Measurements from ENCODE around the gene COMMD3. TPM values are rescaled to one million over a fixed set of nuclear protein-coding genes. Genes with fewer than 3 reads are reported as not detected.
A peak's percentile ranks its signal among the peaks of the same experiment; 100 is the strongest.

Gene COMMD3
- total RNA-seq, 4 donors from 2014 or later: 17.5 to 68.6 (median 24.6) TPM

DNA sequence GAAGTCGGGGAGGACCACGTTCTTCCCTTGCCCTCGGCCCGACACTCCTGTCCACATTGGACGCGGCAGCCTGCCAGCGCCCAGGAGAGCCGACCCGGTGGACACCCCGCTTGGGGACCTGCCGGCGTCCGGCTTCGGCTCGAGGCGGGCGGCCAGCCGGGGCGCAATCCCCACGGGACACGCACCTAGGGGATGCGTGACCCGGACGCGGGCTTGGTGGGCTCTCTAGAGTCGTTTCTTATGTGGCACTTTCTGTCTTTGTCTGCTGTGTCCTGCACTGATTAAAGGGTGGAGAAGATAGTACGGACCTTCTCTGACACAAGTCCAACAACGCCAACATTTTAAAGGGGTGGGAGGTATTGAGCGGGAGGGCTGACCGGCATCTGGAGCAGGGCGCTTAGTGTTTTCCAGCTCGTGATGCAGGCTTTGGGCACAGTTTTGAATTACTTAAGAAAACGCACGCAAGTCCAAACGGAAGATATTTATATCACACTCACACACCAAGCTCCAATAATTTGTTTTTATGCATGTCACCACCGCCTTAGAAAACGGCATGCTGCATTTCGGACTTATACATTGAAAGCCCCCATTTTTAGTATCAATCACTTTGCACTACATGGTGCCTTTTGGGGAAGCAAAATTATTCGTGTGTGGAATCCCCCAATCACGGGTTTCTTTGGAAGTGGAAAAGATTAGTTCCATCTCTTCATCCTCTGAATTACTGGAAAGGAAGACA lies 25.2 kb downstream of the COMMD3 start:
- Histone ChIP-seq H3K36me3 (no peaks in the 10 kb centered on the region), H3K27me3 (peaks cover 87% of the 10 kb centered on the region), H3K27ac (peak overlapping the region; percentile 71 to 96 (median 94)), H3K9me3 (peaks cover 0 to 11% (median 0%) of the 10 kb centered on the region in 3 donors), H3K4me3 (peak overlapping the region; percentile 48 to 77), H3K4me1 (peaks cover 0 to 34% (median 13%) of the 10 kb centered on the region in 3 donors)
- ATAC-seq: peak; percentile 11
- WGBS, 2 donors (ENCODE audit: low coverage in 1 of 2): 8 to 20% methylated on average over 1 to 11 of the region's 40 CpGs
- peak; percentile 14 for TF ChIP-seq POLR2AphosphoS5 (IDR thresholded peaks at IDR 0.05)
- TF ChIP-seq EP300 (IDR thresholded peaks at IDR 0.05): no peak

DNA sequence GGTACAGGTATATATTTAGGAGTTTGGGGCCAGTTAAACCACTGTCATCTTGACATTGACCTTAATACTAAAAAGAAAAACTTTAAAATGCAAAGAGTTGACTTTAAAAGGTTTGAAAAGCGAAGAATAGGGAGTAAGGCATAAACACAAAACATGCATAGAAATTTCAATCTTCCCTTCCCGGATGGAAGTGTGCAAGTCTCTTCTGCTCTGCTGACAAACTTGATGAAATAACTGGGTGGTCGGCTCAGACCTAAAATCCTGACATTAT lies 25.7 kb downstream of the COMMD3 start:
- peaks cover 0 to 29% (median 10%) of the 10 kb centered on the region in 3 donors for H3K4me1 ChIP-seq
- ATAC-seq: no peak
- peaks cover 87% of the 10 kb centered on the region for H3K27me3 ChIP-seq
- H3K27ac ChIP-seq: no peak overlapping the region
- H3K9me3 ChIP-seq: peaks cover 0 to 11% (median 0%) of the 10 kb centered on the region in 3 donors
- TF ChIP-seq POLR2AphosphoS5 (IDR thresholded peaks at IDR 0.05) (no peak), POLR2A (IDR thresholded peaks at IDR 0.05) (no peak), EP300 (IDR thresholded peaks at IDR 0.05) (no peak)
- TF ChIP-seq, protein P1, sequence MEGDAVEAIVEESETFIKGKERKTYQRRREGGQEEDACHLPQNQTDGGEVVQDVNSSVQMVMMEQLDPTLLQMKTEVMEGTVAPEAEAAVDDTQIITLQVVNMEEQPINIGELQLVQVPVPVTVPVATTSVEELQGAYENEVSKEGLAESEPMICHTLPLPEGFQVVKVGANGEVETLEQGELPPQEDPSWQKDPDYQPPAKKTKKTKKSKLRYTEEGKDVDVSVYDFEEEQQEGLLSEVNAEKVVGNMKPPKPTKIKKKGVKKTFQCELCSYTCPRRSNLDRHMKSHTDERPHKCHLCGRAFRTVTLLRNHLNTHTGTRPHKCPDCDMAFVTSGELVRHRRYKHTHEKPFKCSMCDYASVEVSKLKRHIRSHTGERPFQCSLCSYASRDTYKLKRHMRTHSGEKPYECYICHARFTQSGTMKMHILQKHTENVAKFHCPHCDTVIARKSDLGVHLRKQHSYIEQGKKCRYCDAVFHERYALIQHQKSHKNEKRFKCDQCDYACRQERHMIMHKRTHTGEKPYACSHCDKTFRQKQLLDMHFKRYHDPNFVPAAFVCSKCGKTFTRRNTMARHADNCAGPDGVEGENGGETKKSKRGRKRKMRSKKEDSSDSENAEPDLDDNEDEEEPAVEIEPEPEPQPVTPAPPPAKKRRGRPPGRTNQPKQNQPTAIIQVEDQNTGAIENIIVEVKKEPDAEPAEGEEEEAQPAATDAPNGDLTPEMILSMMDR (IDR thresholded peaks at IDR 0.05): no peak
- 44 to 47% methylated on average over 3 of the region's 3 CpGs for WGBS, 2 donors (ENCODE audit: low coverage in 1 of 2)
- H3K4me3 ChIP-seq: no peak overlapping the region
- H3K36me3 ChIP-seq: no peaks in the 10 kb centered on the region

DNA sequence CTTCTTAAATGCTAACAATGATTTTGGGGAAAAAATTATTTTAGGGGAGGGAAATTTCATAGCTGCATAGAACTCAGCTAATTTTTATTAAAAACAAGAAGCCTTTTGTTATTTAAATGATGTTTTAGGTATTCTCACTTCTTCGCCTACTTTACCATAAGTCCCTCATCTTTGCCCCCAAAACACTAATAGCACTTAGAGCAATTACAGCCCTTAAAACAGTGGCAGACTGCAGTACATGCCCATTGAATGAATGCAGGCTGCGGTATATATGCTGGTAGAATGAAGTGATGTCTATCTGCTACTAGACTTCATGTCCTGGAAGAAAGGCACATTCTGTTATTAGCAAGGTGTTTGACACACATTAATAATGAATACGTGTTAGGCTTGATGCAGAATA lies 26.2 kb downstream of the COMMD3 start:
- WGBS, 2 donors (ENCODE audit: low coverage in 1 of 2): 28 to 64% methylated on average over 2 to 3 of the region's 3 CpGs
- Histone ChIP-seq H3K27ac (no peak overlapping the region), H3K4me3 (no peak overlapping the region), H3K27me3 (peaks cover 87% of the 10 kb centered on the region), H3K4me1 (peaks cover 0 to 26% (median 10%) of the 10 kb centered on the region in 3 donors), H3K9me3 (peaks cover 0 to 11% (median 0%) of the 10 kb centered on the region in 3 donors), H3K36me3 (no peaks in the 10 kb centered on the region)
- TF ChIP-seq POLR2AphosphoS5 (IDR thresholded peaks at IDR 0.05): peak; percentile 7
- no peak for TF ChIP-seq EP300 (IDR thresholded peaks at IDR 0.05)
- TF ChIP-seq, protein P1 (IDR thresholded peaks at IDR 0.05): no peak
- ATAC-seq: no peak

DNA sequence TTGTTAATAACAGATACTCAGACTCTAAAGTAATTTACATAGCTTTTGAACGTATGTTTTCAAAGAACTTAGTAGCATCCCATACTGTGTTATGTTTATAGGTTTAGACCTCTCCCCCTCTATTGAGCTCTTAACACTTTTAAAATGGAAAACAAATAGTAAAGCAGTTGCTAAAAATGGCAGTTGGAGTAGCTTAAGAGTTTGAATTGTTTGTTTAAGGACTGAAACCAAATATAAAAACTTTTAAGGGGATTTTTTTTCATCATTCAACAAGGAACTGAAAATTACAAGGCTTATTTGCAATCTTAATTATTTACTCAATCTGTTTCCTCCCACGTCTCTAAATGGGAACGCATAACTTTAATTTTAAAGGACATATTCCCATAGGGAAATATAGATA lies 27.5 kb downstream of the COMMD3 start:
- Histone ChIP-seq H3K9me3 (peaks cover 0 to 11% (median 0%) of the 10 kb centered on the region in 3 donors), H3K36me3 (no peaks in the 10 kb centered on the region), H3K4me3 (no peak overlapping the region), H3K27me3 (peaks cover 83% of the 10 kb centered on the region), H3K27ac (no peak overlapping the region), H3K4me1 (peaks cover 0 to 26% (median 10%) of the 10 kb centered on the region in 3 donors)
- no peak for ATAC-seq
- WGBS, 2 donors (ENCODE audit: low coverage in 1 of 2): 14 to 20% methylated on average over 3 of the region's 3 CpGs
- TF ChIP-seq EP300 (IDR thresholded peaks at IDR 0.05) (no peak), POLR2A (IDR thresholded peaks at IDR 0.05) (no peak), POLR2AphosphoS5 (IDR thresholded peaks at IDR 0.05) (no peak)
- TF ChIP-seq, protein P1 (IDR thresholded peaks at IDR 0.05): no peak

DNA sequence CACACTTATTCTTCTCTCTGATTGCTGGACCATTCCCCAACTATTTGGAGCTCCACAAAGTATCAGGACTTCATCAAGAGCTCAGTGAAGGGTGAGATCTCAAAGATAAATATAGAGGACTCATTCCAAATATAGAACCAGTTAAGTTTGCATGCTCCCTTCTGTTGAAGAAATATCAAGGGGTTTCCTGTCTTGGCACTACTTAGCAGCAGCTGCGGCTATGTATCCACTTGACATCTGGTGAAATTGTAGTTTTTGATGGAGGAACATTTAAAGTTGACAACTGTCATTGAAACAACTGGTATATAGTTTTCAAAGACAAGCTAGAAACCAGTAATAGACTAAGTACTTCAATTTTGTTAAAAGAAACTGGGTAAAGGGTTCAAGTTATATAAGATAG lies 28.1 kb downstream of the COMMD3 start:
- Histone ChIP-seq H3K27me3 (peaks cover 78% of the 10 kb centered on the region), H3K9me3 (peaks cover 0 to 11% (median 0%) of the 10 kb centered on the region in 3 donors), H3K27ac (no peak overlapping the region), H3K4me1 (peaks cover 0 to 26% (median 10%) of the 10 kb centered on the region in 3 donors), H3K36me3 (no peaks in the 10 kb centered on the region), H3K4me3 (no peak overlapping the region)
- TF ChIP-seq POLR2AphosphoS5 (IDR thresholded peaks at IDR 0.05): no peak
- no peak for TF ChIP-seq EP300 (IDR thresholded peaks at IDR 0.05)
- TF ChIP-seq, protein P1 (IDR thresholded peaks at IDR 0.05): no peak
- no peak for TF ChIP-seq POLR2A (IDR thresholded peaks at IDR 0.05)
- 10 to 15% methylated on average over 1 of the region's 1 CpG for WGBS, 2 donors (ENCODE audit: low coverage in 1 of 2)
- no peak for ATAC-seq

Measured in gastroesophageal sphincter (tissue), 4 donors.